BJ (cell line): Measurements from ENCODE around the gene HSPB7. TPM values are rescaled to one million over a fixed set of nuclear protein-coding genes. Genes with fewer than 3 reads are reported as not detected.
"Not testable (repeated sequence)": the region's sequence is repeated elsewhere in the genome, so short reads cannot be mapped to it uniquely, and the experiment has no call there.

ENCODE experiments used
- CTCF ChIA-PET: fragments of 350-600 bp; formaldehyde crosslinking; extraction: SDS; loops from one replicate; lab custom pipeline; 2021; ENCODE audit warnings: antibody characterized with exemption, inconsistent platforms; lab: Yijun Ruan, JAX
- POLR2A ChIA-PET: fragments of 300-600 bp; sonication (Branson Sonifier 250); formaldehyde crosslinking; extraction: SDS; loops from one replicate; lab custom pipeline; 2021; ENCODE audit warnings: antibody characterized with exemption; lab: Charles Lee
- DNase-seq: peaks from one replicate; pipeline ENCODE4 v3.0.0-alpha.2; 2011; ENCODE audit warnings: low read depth
- H3K27me3 ChIP-seq: 2 replicates; pipeline ENCODE4 v1.6.0; 2011; ENCODE audit warnings: low read length; ENCODE audit not compliant: control insufficient read depth, insufficient read depth
- H3K36me3 ChIP-seq: 2 replicates; pipeline ENCODE4 v1.5.1; 2011; ENCODE audit warnings: low read length; ENCODE audit not compliant: control insufficient read depth, insufficient read depth
- H3K4me3 ChIP-seq: 2 replicates; pipeline ENCODE4 v1.5.1; 2011; ENCODE audit warnings: low read depth, mild to moderate bottlenecking, control low read depth, low read length
- CTCF ChIP-seq: IDR thresholded peaks from 2 replicates; pipeline ENCODE4 v1.5.1; 2011; ENCODE audit warnings: low read depth, mild to moderate bottlenecking, control low read depth, inconsistent platforms, low read length, moderate library complexity; ENCODE audit not compliant: insufficient read depth
- polyA plus RNA-seq: library from polyadenylated mRNA; depleted of rRNA; stranded (reverse); fragments of >200 nt; gene quantifications from 2 replicates; pipeline ENCODE4 v1.2.3, GENCODE V29; 2011

HSPB7 gene
- polyA plus RNA-seq, 1 experiment = 66.6 TPM

GRCh38 chr1:16042096-16042495, 24.3 kb upstream of the HSPB7 start:
- peaks cover 2% of the 10 kb centered on the region for H3K27me3 ChIP-seq
- CTCF ChIA-PET = interaction anchor here (1.5 to 2.0 kb wide), 2 partner anchors 28 to 31 kb away, joined by 4 read pairs; no protein-coding TSS in a partner anchor
- no peak overlapping the region for H3K4me3 ChIP-seq
- POLR2A ChIA-PET = no interaction called here
- H3K36me3 ChIP-seq = no peaks in the 10 kb centered on the region
- TF ChIP-seq CTCF = peak; percentile 33
- no peak for DNase-seq

GRCh38 chr1:16041200-16041599, 23.4 kb upstream of the HSPB7 start:
- no peak for DNase-seq
- CTCF ChIA-PET = interaction anchor here (0.9 to 2.0 kb wide), 3 partner anchors 14 to 31 kb away, joined by 3 to 4 read pairs (median 4); no protein-coding TSS in a partner anchor
- peaks cover 2% of the 10 kb centered on the region for H3K27me3 ChIP-seq
- POLR2A ChIA-PET = interaction anchor here (0.7 kb wide), 1 partner anchor 14 kb away, joined by 3 read pairs; no protein-coding TSS in a partner anchor
- no peaks in the 10 kb centered on the region for H3K36me3 ChIP-seq
- TF ChIP-seq CTCF = no peak
- H3K4me3 ChIP-seq = no peak overlapping the region

- CTCF ChIA-PET, POLR2A ChIA-PET: not testable (repeated sequence)
These were observed 22.0 kb upstream of the HSPB7 start for GRCh38 chr1:16039871-16040270.

GRCh38 chr1:16038620-16038912, 20.7 kb upstream of the HSPB7 start:
- Histone ChIP-seq H3K4me3 (no peak overlapping the region), H3K27me3 (peaks cover 2% of the 10 kb centered on the region; the same call in 1 of the 2 replicates), H3K36me3 (no peaks in the 10 kb centered on the region)
- ChIA-PET POLR2A (no interaction called here), CTCF (interaction anchor here (1.3 to 1.7 kb wide), 2 partner anchors 29 to 31 kb away, joined by 3 to 5 read pairs; no protein-coding TSS in a partner anchor)
- no peak for TF ChIP-seq CTCF
- no peak for DNase-seq

More at GRCh38 chr1:16039871-16040270, 22.0 kb upstream of the HSPB7 start:
- not testable (repeated sequence) for H3K27me3 ChIP-seq, H3K4me3 ChIP-seq, H3K36me3 ChIP-seq, DNase-seq

GRCh38 chr1:16036461-16036860, 18.6 kb upstream of the HSPB7 start:
- H3K4me3 ChIP-seq, DNase-seq, POLR2A ChIA-PET, H3K27me3 ChIP-seq, H3K36me3 ChIP-seq: not testable (repeated sequence)
- CTCF ChIA-PET = interaction anchor here (0.7 kb wide), 1 partner anchor 99 kb away, joined by 3 read pairs; no protein-coding TSS in a partner anchor

- POLR2A ChIA-PET, H3K27me3 ChIP-seq, DNase-seq, H3K36me3 ChIP-seq, H3K4me3 ChIP-seq: not testable (repeated sequence)
- CTCF ChIA-PET = interaction anchor here (0.6 to 4.8 kb wide), 14 partner anchors 13 to 239 kb away, joined by 3 to 66 read pairs (median 4); partner anchors contain the start of genes HSPB7 and SRARP
These were observed 15.3 kb upstream of the HSPB7 start for GRCh38 chr1:16033103-16033632.
